Measurements from ENCODE around the gene SLAMF6. TPM values are rescaled to one million over a fixed set of nuclear protein-coding genes. Genes with fewer than 3 reads are reported as not detected.

The SLAMF6 gene
- total RNA-seq, 4 donors from 2014 or later, result 0.19 to 1.4 (median 0.87) TPM

GRCh38 chr1:160465123-160465522, 57.9 kb downstream of the SLAMF6 start:
- Histone ChIP-seq H3K4me3 (no peak overlapping the region), H3K27me3 (no peaks in the 10 kb centered on the region), H3K9me3 (no peaks in the 10 kb centered on the region), H3K36me3 (no peaks in the 10 kb centered on the region), H3K4me1 (no peaks in the 10 kb centered on the region), H3K27ac (replicated peaks in 1 of 4) (no peak overlapping the region)
- DNase-seq (ENCODE audit: extremely low spot score), result no peak
- intact Hi-C loops (cut with DNase I), result no loop called here
- WGBS, result 91% methylated on average over 6 of the region's 6 CpGs
- TF ChIP-seq CTCF (IDR thresholded peaks at IDR 0.05), result no peak
- no peak for TF ChIP-seq POLR2AphosphoS5 (IDR thresholded peaks at IDR 0.05)
- no peak for TF ChIP-seq POLR2A (IDR thresholded peaks at IDR 0.05; ENCODE audit: low read depth)
- no peak for TF ChIP-seq EP300 (IDR thresholded peaks at IDR 0.05)

GRCh38 chr1:160460683-160461287, 62.3 kb downstream of the SLAMF6 start:
- H3K27ac ChIP-seq (replicated peaks in 1 of 4), result no peak overlapping the region
- H3K36me3 ChIP-seq, result no peaks in the 10 kb centered on the region
- no peaks in the 10 kb centered on the region for H3K4me1 ChIP-seq
- no peak overlapping the region for H3K4me3 ChIP-seq
- no peak for DNase-seq (ENCODE audit: extremely low spot score)
- TF ChIP-seq EP300 (IDR thresholded peaks at IDR 0.05), result no peak
- TF ChIP-seq POLR2AphosphoS5 (IDR thresholded peaks at IDR 0.05), result no peak
- TF ChIP-seq CTCF (IDR thresholded peaks at IDR 0.05), result no peak
- no peak for TF ChIP-seq POLR2A (IDR thresholded peaks at IDR 0.05; ENCODE audit: low read depth)
- WGBS, result 74% methylated on average over 4 of the region's 4 CpGs
- H3K9me3 ChIP-seq, result no peaks in the 10 kb centered on the region
- intact Hi-C loops (cut with DNase I), result no loop called here
- H3K27me3 ChIP-seq, result no peaks in the 10 kb centered on the region

GRCh38 chr1:160460214-160460642, 62.8 kb downstream of the SLAMF6 start:
- WGBS, result 70% methylated on average over 5 of the region's 5 CpGs
- H3K4me3 ChIP-seq, result no peak overlapping the region
- no peaks in the 10 kb centered on the region for H3K4me1 ChIP-seq
- no peak for TF ChIP-seq POLR2AphosphoS5 (IDR thresholded peaks at IDR 0.05)
- no peak for TF ChIP-seq POLR2A (IDR thresholded peaks at IDR 0.05; ENCODE audit: low read depth)
- no peak for TF ChIP-seq EP300 (IDR thresholded peaks at IDR 0.05)
- no peak for TF ChIP-seq CTCF (IDR thresholded peaks at IDR 0.05)
- no peaks in the 10 kb centered on the region for H3K27me3 ChIP-seq
- intact Hi-C loops (cut with DNase I), result no loop called here
- H3K27ac ChIP-seq (replicated peaks in 1 of 4), result no peak overlapping the region
- no peaks in the 10 kb centered on the region for H3K9me3 ChIP-seq
- H3K36me3 ChIP-seq, result no peaks in the 10 kb centered on the region
- DNase-seq (ENCODE audit: extremely low spot score), result no peak

GRCh38 chr1:160459687-160460086, 63.4 kb downstream of the SLAMF6 start:
- no peak overlapping the region for H3K27ac ChIP-seq (replicated peaks in 1 of 4)
- H3K9me3 ChIP-seq, result no peaks in the 10 kb centered on the region
- TF ChIP-seq EP300 (IDR thresholded peaks at IDR 0.05), result no peak
- no peak for TF ChIP-seq POLR2AphosphoS5 (IDR thresholded peaks at IDR 0.05)
- no peak for TF ChIP-seq CTCF (IDR thresholded peaks at IDR 0.05)
- TF ChIP-seq POLR2A (IDR thresholded peaks at IDR 0.05; ENCODE audit: low read depth), result no peak
- H3K27me3 ChIP-seq, result no peaks in the 10 kb centered on the region
- no peaks in the 10 kb centered on the region for H3K4me1 ChIP-seq
- WGBS, result 80% methylated on average over 2 of the region's 2 CpGs
- DNase-seq (ENCODE audit: extremely low spot score), result no peak
- H3K4me3 ChIP-seq, result no peak overlapping the region
- H3K36me3 ChIP-seq, result no peaks in the 10 kb centered on the region
- intact Hi-C loops (cut with DNase I), result no loop called here

- 57% methylated on average over 2 of the region's 2 CpGs for WGBS
- no peaks in the 10 kb centered on the region for H3K36me3 ChIP-seq
- H3K9me3 ChIP-seq, result no peaks in the 10 kb centered on the region
- no peak overlapping the region for H3K4me3 ChIP-seq
- H3K27me3 ChIP-seq, result no peaks in the 10 kb centered on the region
- no peak for DNase-seq (ENCODE audit: extremely low spot score)
- TF ChIP-seq EP300 (IDR thresholded peaks at IDR 0.05) (no peak), POLR2A (IDR thresholded peaks at IDR 0.05; ENCODE audit: low read depth) (no peak), CTCF (IDR thresholded peaks at IDR 0.05) (no peak), POLR2AphosphoS5 (IDR thresholded peaks at IDR 0.05) (no peak)
- H3K4me1 ChIP-seq, result no peaks in the 10 kb centered on the region
- H3K27ac ChIP-seq (replicated peaks in 1 of 4), result no peak overlapping the region
- intact Hi-C loops (cut with DNase I), result no loop called here
These were observed 64.0 kb downstream of the SLAMF6 start for GRCh38 chr1:160459056-160459455.

All from esophagus muscularis mucosa (tissue), 4 donors.